HL-60 (cell line): Measurements from ENCODE around the gene CHCHD10.

Source experiments
- DNase-seq, 2 experiments: peaks; one replicate each; pipeline ENCODE4 v3.0.0-alpha.2; 2010 to 2020; ENCODE audit warnings: low read depth in 1 of 2, low spot score in 1 of 2
- H3K27ac ChIP-seq: fragments of 250-450 bp; sonication (Bioruptor Pico); replicated peaks from 2 replicates; pipeline ENCODE4 v1.5.1; 2020; ENCODE audit warnings: mild to moderate bottlenecking, moderate library complexity
- H3K27me3 ChIP-seq: fragments of 250-450 bp; sonication (Bioruptor Pico); 2 replicates; pipeline ENCODE4 v1.5.1; 2021; ENCODE audit warnings: mild to moderate bottlenecking, moderate library complexity; ENCODE audit not compliant: insufficient read depth, poor library complexity, severe bottlenecking
- H3K4me3 ChIP-seq: replicated peaks from 2 replicates; pipeline ENCODE4 v1.5.1; 2011; ENCODE audit warnings: mild to moderate bottlenecking, control low read depth, low read length; ENCODE audit not compliant: insufficient read depth
- GABPA ChIP-seq: IDR thresholded peaks from 2 replicates; pipeline ENCODE4 v1.6.1; 2012; ENCODE audit warnings: low read depth
- POLR2AphosphoS5 ChIP-seq: IDR thresholded peaks from 2 replicates; pipeline ENCODE4 v1.6.1; 2012; ENCODE audit warnings: low read depth
- SPI1 ChIP-seq: IDR thresholded peaks from 2 replicates; pipeline ENCODE4 v1.6.1; 2012; ENCODE audit warnings: low read depth, mild to moderate bottlenecking, borderline replicate concordance
- TF ChIP-seq, protein P1 (sequence below): IDR thresholded peaks from one replicate; pipeline ENCODE4 v1.5.1; 2011; ENCODE audit warnings: low read length, control low read depth, inconsistent platforms; ENCODE audit not compliant: insufficient read depth
- TF ChIP-seq, protein P2 (sequence below): IDR thresholded peaks from 2 replicates; pipeline ENCODE4 v1.6.1; 2012; ENCODE audit warnings: low read depth; ENCODE audit not compliant: insufficient replicate concordance

Gene CHCHD10

DNA sequence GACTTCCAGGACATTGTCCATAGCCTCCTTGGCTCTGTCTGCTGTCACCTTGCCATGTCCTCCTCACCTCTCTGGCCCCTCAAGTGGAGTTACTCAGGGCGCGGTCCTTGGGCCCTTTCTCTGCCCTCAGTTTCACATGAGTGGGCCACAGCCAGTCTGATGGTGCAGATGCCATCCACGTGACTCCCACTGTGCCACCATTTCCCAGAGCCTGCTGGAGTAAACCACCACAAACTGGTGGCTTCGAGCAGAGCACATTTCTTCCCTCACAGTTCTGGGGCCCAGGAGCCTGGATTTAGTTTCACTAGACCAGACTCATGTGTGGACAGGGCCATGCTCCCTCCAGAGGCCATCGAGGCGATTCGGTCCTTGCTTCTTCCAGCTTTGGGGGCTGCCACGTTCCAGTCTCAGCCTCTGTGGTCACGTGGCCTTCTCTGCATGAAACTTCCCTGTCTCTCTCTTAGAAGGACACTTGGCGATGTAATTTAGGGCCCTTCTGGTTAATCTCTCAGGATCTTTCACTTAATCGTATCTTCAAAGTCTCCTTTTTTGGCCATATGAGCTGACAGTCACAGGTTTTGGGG, 33.6 kb upstream of the CHCHD10 start:
- Histone ChIP-seq H3K4me3 (no peak overlapping the region), H3K27ac (no peak overlapping the region), H3K27me3 (no peaks in the 10 kb centered on the region)
- TF ChIP-seq, protein P1, sequence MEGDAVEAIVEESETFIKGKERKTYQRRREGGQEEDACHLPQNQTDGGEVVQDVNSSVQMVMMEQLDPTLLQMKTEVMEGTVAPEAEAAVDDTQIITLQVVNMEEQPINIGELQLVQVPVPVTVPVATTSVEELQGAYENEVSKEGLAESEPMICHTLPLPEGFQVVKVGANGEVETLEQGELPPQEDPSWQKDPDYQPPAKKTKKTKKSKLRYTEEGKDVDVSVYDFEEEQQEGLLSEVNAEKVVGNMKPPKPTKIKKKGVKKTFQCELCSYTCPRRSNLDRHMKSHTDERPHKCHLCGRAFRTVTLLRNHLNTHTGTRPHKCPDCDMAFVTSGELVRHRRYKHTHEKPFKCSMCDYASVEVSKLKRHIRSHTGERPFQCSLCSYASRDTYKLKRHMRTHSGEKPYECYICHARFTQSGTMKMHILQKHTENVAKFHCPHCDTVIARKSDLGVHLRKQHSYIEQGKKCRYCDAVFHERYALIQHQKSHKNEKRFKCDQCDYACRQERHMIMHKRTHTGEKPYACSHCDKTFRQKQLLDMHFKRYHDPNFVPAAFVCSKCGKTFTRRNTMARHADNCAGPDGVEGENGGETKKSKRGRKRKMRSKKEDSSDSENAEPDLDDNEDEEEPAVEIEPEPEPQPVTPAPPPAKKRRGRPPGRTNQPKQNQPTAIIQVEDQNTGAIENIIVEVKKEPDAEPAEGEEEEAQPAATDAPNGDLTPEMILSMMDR: no peak
- no peak for TF ChIP-seq POLR2AphosphoS5
- TF ChIP-seq GABPA: no peak
- TF ChIP-seq SPI1: no peak
- TF ChIP-seq, protein P2, sequence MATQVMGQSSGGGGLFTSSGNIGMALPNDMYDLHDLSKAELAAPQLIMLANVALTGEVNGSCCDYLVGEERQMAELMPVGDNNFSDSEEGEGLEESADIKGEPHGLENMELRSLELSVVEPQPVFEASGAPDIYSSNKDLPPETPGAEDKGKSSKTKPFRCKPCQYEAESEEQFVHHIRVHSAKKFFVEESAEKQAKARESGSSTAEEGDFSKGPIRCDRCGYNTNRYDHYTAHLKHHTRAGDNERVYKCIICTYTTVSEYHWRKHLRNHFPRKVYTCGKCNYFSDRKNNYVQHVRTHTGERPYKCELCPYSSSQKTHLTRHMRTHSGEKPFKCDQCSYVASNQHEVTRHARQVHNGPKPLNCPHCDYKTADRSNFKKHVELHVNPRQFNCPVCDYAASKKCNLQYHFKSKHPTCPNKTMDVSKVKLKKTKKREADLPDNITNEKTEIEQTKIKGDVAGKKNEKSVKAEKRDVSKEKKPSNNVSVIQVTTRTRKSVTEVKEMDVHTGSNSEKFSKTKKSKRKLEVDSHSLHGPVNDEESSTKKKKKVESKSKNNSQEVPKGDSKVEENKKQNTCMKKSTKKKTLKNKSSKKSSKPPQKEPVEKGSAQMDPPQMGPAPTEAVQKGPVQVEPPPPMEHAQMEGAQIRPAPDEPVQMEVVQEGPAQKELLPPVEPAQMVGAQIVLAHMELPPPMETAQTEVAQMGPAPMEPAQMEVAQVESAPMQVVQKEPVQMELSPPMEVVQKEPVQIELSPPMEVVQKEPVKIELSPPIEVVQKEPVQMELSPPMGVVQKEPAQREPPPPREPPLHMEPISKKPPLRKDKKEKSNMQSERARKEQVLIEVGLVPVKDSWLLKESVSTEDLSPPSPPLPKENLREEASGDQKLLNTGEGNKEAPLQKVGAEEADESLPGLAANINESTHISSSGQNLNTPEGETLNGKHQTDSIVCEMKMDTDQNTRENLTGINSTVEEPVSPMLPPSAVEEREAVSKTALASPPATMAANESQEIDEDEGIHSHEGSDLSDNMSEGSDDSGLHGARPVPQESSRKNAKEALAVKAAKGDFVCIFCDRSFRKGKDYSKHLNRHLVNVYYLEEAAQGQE: no peak
- no peak for DNase-seq

DNA sequence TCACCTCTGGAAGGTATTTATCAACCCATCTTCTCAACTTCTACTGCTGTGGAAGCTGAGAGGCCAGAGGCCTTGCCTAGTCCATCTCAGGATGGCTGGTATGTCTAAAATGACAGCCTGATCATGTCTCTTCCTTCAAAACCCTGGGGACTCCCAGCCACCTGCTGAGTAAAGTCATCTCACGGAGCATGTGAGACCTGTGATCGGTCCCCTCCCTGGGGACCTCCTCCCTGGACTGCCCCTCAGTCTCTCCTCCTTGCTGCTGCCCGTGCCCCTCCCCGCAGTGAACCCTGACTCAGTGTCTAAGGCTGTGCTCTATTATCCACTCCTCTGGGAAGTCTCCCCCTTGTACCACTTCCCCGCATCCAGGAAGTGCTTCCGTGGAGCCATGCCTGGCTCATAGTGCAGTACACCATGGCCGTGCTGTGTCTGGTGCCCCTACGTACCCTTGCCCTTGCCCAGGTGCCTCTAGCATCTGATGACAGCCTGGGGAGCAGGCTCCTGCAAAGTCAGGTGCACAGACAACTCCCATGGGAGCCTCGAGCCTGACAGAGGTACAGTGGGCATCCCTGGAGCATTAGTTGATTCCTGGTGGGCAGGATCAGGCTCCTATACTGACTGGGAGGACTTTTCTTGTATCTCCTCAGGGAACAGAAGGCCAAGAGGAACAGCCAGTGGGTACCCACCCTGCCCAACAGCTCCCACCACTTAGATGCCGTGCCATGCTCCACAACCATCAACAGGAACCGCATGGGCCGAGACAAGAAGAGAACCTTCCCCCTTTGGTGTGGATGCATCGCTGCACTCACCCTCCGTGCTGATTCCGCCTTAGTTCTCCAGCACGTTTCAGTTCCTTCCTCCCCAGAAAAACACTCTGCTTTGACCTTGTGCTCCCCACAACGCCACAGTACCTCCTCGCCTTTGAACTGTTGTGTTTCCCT, 32.8 kb upstream of the CHCHD10 start:
- Histone ChIP-seq H3K27me3 (no peaks in the 10 kb centered on the region), H3K4me3 (no peak overlapping the region), H3K27ac (no peak overlapping the region)
- TF ChIP-seq GABPA: no peak
- TF ChIP-seq POLR2AphosphoS5: no peak
- TF ChIP-seq, protein P1: no peak
- no peak for TF ChIP-seq SPI1
- TF ChIP-seq, protein P2: no peak
- no peak for DNase-seq

DNA sequence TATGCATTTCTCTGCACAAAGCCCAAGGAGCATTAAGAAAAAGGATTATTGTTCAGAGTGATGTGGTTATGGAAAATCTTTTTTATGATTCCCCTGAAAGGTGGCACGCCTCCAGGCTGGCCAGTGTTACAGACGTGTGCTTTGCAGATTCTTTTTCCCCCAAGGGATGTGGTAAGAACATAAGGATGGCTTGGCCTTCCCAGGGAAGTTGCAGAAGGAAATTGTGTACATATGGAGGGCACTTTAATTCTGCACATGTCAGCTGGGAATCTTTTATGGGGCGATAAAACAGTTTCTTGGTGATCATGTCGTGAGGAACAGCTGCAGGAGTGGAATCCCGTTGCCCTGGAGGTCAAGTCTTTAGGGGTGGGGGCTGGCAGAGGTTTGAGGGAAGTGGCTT, 28.7 kb upstream of the CHCHD10 start:
- TF ChIP-seq, protein P1: no peak
- TF ChIP-seq SPI1: no peak
- no peak for TF ChIP-seq POLR2AphosphoS5
- no peak for TF ChIP-seq GABPA
- TF ChIP-seq, protein P2: no peak

More for the DNA sequence above, 28.7 kb upstream of the CHCHD10 start:
- no peak for DNase-seq
- Histone ChIP-seq H3K27me3 (no peaks in the 10 kb centered on the region), H3K27ac (no peak overlapping the region), H3K4me3 (no peak overlapping the region)
